Ramos (cell line): Measurements from ENCODE around the gene PLVAP.

Experiments
- in situ Hi-C: fragments of 300-500 bp; cut with MboI; formaldehyde crosslinking; loops from one replicate; pipeline ENCODE4 v1.14.3; 2022; ENCODE audit warnings: low sequenced_read_pairs; ENCODE audit not compliant: unreplicated experiment

The PLVAP gene

DNA sequence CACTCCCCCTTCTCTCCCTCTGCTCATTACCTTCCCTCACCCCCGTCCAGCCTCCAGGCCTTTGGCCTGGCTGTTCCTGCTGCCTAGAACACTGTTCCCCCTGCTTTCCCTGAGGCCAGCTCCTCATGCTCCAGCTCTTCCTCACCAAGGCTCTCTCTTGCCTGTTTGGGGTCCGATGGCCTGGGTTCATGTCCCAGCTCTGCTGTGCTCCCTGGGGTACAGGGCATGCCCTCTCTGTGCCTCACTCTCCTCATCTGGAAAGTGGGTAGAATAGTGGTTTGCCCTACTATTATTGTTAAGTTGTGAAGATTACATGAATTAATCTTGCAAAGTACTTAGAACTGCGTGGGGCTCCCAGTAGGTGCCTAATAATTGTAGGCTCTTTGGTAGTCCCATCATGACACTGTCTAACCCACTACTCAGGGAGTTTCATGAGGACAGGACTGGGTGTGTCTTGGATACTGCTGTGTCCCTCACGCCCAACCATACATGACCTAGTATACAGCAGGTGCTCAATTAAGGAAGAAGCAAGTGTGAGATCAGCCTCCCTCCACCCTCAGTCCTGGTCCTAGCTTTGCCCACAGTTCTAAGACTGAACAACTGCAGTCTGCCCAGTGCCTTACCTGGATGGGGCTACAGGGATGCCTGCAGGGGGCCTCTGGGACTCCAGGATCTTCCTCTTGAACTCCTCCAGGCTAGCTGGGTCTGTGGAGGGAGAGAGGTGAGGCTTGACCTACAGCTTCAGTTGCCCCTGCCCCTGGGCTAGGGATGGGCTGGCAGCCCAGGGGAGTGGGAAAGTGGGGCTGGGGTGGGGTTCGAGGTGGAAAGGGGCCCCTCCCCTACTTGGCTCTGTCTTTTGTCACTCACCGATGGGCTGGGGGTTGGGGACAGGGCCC is 17.0 kb downstream of the PLVAP start:
- in situ Hi-C loops, result no loop called here

DNA sequence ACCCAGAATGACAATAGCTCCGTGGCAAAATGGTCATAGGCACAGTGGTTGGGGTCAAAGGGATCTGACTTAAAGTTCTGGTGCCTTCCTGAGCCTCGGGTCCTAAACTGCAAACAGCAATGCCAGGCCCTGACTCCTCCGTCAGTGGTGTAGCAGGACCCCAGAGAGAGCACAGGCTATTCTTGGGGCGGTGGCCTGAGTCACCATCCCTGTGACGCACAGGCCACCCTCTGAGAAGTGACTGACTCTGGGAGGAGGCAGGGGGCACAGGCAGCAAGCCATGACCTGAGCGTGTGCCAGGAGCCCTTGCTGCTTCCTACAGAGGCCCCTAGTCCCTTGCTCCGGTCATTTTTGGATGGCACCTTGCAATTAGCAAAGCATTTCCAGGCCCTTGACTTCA is 18.7 kb downstream of the PLVAP start:
- in situ Hi-C loops, result no loop called here

DNA sequence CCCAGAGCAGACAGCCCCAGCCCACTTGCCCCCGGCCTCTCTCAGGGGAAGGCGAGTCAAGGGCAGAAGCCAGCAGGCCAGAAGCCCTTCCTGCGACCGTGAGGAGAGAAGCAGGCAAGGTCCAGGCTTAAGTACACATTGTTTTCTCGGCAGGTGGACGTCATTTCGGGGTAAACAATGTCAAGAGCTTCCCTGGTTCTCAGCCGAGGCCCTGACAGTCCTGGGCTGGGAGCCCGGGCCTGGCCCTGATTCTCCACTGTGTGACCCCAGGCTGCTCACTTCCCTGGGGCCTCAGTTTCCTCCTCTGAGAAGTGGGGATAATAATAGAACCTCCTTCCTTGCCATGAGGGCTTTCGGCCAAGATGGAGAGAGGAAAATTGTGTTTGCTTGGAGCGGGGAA is 19.4 kb downstream of the PLVAP start:
- in situ Hi-C loops, result no loop called here

DNA sequence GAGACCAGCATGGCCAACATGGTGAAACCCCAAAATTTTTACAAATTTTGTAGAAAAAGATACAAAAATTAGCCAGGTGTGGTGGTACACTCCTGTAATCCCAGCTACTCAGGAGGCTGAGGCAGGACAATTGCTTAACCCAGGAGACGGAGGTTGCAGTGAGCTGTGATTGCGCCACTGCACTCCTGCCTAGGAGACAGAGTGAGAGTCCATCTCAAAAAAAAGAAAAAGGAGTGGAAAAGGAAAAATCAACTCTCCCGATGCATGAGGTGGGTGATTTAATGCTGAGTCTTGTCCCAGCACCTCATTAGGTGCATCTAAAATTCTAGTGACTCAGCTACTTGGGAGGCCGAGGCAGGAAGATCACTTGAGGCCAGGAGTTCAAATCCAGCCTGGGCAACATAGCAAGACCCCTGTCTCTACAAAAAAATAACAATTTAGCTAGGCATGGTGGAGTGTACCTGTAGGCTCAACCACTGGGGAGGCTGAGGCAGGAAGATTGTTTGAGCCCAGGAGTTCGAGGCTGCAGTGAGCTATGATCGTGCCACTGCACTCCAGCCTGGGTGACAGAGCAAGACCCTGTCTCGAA is 20.0 kb downstream of the PLVAP start:
- in situ Hi-C loops, result no loop called here

DNA sequence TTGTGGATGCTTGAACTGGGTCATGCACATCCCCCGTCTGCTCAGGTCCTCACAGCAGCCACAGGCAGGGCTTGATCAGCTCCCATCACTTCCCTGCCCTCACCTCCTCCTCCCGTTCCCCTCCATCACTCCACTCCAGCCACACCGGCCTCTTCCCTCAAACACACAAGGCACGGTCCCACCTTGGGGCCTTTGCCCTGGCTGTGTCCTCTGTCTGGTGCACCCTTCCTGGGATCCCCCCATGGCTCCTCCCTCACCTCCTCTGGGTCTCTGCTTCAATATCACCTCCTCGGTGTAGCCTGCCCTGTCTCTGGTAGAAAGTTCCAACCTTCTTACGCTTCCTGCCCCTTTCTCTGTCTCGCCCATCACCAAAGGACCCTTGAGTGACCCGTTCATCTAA is 23.8 kb downstream of the PLVAP start:
- in situ Hi-C loops, result no loop called here

DNA sequence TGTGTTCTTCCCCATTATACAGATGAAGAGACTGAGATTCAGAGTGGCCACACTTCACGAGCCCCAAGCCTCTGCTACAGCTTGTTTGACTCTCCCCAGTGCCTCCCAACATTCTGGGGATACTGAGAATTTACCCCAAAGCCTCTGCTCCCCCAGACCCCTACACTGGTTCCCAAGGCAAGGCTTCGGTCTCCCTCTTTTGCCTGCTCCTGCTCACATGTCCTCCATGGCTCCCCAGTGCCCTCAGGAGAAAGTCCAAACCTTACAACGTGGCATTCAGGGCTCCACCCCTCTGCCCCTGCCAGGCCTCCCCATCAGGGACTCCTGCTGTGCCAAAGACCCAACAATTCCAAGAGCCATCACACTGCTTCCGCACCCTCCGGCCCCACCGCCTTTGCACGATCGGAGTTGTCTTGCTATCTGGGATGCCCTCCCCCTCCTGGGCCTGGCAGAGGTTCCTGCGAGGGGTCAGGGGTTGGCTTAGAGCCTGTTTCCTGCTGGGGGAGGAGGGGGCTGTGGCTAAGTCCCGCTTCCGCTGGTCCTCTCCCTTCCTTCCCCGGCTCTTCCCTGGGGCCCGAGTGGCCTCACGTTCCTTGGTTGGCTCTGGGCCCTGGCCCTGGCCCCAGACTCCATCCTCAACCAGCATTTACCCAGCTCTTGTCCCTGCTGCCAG is 24.4 kb downstream of the PLVAP start:
- in situ Hi-C loops, result no loop called here

DNA sequence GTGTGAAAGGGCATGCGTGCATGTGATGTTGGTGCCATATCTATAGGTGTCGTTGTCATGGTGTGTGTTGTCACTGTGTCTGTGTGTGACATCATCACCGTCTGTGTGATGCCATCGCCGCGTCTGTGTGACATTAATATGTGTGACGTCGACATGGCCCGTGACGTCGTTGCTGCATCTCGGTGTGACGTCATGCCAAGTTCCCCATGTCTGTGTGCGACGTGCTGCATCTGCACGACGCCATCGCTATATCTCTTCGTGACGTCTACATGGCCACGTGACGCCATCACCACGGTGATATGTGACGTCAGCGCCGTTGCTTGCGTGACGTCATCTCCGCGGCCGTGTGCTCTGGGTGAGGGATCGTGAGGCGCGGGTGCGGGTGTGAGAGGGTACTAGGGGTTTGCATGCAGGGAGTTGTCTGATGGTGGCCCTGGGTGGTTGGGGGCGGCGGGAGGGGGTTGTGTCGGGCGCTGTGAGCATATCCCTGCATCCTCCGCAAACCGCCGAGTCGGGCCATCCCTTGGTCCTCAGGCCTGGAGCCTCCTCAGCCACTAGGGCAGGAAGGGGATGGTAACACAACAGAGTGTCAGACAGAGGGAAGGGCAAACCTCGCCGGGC is 25.2 kb downstream of the PLVAP start:
- in situ Hi-C loops, result no loop called here

DNA sequence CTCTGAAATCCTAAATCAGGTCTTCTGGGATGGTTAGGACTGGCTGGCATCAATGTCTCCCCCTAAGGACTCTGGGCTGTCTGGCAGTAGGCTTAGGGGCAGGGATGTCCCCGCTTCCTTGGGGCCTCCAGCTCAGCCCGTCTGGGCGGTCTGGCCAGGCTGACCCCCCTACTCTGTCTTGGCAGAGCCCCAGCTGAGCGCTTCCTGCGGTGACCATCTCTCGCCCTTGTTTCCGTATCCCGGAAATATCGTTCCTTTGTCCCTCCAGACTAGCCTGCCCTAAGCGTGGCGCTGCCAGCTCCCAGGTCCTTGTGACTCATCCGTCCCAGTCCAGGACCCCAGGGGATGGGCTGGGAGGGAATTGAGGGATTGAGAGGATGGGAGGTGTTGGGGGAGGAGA is 28.4 kb downstream of the PLVAP start:
- in situ Hi-C loops, result loop anchor here (5.0 kb wide), 1 partner anchor 39 kb away; no protein-coding TSS in a partner anchor

DNA sequence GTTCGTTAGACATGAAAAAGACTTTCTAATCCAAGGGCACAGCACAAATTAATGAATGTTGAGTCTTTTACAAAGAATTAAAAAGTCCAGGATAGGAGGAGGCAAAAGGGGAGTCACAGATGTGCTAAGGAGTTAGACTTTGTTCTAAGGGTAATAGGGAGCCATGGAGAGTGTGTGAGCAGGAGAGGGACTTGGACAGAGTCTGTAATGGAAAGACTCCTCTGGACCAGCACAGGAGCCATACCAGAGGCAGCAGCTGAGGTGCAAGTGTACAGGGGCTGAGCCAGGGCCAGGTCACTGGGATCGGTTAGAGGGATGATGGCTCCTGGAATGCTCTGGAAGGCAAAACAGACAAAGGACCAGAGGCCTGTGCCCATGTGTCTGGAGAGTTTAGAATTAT is 29.3 kb downstream of the PLVAP start:
- in situ Hi-C loops, result loop anchor here (5.0 kb wide), 1 partner anchor 39 kb away; no protein-coding TSS in a partner anchor

DNA sequence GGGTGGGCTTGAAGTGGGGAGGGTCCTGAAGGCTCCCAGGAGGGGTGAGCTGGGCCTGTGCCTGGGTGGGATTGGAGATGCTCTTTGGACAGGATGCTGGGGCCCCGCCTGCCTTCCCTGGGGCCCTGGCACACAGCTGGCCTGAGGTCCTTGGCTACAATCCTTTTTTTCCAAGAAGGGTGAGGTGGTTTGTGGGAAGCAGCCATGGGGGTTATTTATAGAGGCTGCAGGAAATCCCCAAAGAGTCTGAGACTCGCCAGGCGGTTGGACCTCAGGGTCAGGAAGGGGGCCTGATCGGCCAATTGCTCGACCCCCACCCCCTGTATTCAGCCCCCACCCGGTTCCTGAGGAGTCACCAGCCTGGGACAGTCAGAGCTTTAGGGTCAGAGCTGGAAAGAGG is 29.8 kb downstream of the PLVAP start:
- in situ Hi-C loops, result loop anchor here (5.0 kb wide), 1 partner anchor 40 kb away; no protein-coding TSS in a partner anchor

DNA sequence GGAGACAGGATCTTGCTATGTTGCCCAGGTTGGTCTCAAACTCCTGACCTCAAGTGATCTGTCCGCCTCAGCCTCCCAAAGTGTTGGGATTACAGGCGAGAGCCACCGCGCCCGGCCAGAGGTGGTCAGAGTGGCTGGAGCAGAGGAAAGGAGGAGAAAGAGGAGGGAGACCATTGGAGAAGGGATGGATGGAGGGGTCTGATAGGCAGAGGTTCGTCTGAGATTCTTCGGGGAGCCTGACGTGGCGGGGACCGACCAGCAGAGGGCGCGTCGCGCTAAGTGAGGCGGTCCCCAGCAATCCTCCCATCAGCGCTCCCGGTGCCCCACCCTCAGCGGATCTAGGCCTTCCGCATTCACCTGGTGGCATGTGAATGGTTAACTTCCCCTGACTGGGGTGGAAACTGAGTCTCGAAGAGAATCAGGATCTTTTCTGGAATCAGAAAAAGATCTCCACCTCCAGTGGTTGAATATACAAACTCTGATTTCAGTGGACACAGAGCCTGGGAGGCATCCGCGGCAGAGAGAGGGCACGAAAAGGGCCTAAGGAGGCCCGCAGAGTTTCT is 31.0 kb downstream of the PLVAP start:
- in situ Hi-C loops, result loop anchor here (5.0 kb wide), 1 partner anchor 41 kb away; no protein-coding TSS in a partner anchor

DNA sequence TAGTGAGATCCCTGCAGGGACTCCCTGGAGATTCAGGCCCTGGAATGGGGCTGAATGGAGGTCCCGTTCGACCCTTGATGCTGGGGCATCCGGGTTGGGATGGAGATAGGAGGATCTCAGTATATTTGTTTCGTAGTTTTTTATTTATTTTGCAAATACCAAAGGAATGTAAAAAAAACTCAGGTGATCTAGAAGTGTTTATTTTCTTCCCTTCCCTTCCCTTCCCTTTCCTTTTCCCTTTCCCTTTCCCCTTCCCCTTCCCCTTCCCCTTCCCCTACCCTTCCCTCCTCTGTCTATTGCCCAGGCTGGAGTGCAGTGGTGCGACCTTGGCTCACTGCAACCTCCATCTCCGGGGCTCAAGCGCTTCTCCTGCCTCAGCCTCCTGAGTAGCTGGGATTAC is 35.3 kb downstream of the PLVAP start:
- in situ Hi-C loops, result no loop called here

DNA sequence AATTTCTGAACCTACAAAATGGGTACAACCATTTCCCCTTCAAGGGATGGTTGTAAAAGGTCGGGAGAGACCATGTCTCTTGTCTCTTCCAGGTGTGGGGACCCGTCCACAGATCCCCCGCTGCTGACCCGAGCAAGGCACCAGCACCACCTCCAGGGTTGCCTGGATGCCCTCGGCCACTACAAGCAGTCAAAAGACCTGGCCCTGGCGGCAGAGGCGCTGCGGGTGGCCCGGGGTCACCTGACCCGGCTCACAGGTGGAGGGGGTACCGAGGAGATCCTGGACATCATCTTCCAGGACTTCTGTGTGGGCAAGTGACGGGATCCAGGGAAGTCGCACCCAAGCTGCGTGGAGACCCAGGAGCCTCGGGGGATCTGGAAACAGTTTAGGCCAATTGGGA is 35.8 kb downstream of the PLVAP start:
- in situ Hi-C loops, result no loop called here

DNA sequence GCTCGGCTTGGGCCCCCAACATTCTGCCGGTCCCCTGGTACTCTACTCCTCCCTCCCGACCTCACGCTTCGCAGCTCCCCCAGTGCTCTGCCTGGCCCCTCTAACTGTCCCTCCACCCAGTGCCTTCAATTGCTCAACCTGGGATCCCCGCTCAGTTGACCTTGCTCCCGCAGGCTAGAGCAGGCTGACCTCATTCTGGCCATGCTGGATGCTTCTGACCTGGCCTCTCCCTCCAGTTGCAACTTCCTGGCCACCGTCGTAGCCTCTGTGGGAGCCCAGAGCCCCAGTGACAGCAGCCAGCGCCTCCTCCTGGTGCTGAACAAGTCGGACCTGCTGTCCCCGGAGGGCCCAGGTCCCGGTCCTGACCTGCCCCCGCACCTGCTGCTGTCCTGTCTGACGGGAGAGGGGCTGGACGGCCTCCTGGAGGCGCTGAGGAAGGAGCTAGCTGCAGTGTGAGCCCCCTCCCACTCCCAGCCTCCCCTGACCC is 36.2 kb downstream of the PLVAP start:
- in situ Hi-C loops, result no loop called here

DNA sequence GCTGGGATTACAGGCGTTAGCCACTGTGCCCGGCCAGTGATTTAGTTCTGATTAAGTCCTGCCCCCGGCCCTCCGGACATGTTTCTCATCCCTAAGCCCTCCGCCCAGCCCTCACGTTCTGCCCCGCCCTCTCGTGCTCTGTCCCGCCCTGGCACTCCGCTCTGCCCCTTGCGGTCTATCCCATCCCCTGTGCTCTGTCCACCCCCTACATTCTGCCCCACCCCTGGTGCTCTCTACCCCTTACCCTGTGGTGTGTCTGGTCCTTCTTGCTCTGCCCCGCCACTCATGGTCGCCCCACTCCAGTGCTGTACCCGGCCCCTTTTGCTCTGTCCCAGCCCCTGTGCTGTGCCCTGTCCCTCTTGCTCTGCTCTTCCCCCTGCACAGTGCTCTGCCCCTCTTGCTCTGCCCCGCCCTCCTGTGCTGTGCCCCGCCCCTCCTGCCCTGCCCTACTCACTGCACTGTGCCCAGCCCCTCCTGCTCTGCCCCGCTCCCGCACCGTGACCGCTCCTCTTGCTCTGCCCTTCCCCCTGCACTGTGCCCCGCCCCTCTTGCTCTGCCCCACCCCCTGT is 36.8 kb downstream of the PLVAP start:
- in situ Hi-C loops, result no loop called here

DNA sequence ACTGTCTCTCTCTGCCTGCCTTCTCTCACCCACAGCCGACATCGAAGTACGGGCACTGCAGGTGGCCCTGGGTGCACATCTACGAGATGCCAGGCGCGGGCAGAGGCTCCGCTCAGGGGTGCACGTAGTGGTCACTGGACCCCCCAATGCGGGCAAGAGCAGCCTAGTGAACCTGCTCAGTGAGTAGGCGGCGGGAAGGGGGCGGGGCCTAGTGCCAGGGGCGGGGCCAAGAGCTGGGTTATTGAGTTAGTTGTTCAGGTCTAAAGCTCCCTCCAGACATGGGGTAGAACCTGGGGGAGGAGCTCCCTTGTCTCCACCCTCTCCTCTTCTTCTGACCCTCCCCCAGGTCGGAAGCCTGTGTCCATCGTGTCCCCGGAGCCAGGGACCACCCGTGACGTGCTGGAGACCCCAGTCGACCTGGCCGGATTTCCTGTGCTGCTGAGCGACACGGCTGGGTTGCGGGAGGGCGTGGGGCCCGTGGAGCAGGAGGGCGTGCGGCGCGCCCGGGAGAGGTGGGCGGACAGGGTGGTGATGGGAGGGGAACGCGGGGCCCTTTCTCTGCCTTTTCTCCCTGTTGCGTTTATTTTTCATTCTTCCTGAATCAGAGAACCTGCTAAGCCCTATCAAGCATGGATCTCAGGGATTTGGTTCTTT is 37.9 kb downstream of the PLVAP start:
- in situ Hi-C loops, result no loop called here

DNA sequence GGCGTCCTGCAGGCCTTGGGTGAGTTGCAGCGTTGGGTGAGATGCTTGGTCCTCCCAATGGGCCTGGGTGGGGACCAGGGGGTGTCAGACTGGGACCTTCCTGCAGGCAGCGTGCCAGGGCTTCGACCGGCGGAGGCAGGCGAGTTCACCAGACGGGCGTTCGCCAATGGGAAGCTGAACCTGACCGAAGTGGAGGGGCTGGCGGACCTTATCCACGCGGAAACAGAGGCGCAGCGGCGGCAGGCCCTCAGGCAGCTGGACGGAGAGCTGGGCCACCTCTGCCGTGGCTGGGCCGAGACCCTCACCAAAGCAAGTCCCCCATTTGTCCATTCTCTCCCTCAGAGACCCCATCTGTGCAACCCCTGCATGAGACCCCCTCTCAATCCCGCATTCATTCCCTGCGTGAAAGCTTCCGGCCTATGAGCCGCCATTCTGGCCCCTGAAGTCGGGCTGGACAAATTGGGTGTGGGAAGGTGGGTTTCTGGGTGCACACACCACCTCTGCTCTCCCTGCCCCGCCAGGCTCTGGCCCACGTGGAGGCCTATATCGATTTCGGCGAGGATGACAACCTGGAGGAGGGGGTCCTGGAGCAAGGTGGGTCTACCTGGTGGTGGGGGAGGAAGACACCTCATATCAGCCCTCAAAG is 38.6 kb downstream of the PLVAP start:
- in situ Hi-C loops, result no loop called here

DNA sequence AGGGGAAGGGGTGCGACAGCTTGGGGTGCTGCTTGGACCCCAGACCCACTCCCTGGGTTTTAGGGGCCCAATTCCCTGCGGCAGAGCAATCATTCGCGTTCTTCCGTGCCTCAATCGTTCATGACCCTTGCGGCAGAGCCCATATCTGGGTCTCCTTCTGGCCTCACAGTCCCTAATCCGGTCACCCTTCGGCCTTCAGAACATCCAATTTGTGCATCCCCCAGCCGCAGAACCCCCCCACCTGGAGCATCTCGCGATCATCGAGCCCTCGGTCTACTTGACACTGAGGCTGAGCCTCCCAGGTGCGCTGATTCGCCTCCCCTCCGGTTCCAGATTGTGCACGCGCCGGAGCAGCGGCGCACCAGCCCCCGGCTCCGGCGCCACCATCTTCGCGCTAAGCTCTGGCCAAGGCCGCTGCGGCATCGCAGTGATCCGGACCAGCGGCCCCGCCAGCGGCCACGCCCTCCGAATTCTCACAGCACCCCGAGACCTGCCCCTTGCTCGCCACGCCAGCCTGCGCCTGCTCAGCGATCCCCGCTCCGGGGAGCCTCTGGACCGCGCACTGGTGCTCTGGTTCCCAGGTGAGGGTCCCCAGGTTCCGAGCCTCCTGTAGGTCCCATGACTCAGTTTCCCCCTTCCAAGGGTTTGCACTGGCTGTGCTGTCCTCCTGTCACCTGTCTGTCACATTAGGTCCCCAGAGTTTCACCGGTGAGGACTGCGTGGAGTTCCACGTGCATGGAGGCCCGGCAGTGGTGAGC is 39.3 kb downstream of the PLVAP start:
- in situ Hi-C loops, result no loop called here
